Glutamatergic neuron (in vitro differentiated cells): ENCODE results near the gene PRSS37. TPM values are rescaled to one million over a fixed set of nuclear protein-coding genes. Genes with fewer than 3 reads are reported as not detected.

Experiments
- DNase-seq: peaks from one replicate; pipeline ENCODE4 v3.0.0; 2022
- H3K27ac Mint-ChIP-seq: one replicate; pipeline ENCODE4 v1.8.0; 2020; ENCODE audit warnings: mild to moderate bottlenecking, mixed read lengths, inconsistent platforms; ENCODE audit not compliant: unreplicated experiment
- H3K27me3 Mint-ChIP-seq: one replicate; pipeline ENCODE4 v1.8.0; 2020; ENCODE audit warnings: mild to moderate bottlenecking, moderate library complexity, mixed read lengths, inconsistent platforms; ENCODE audit not compliant: unreplicated experiment
- H3K36me3 Mint-ChIP-seq: one replicate; pipeline ENCODE4 v1.8.0; 2020; ENCODE audit warnings: mild to moderate bottlenecking, mixed read lengths, inconsistent platforms; ENCODE audit not compliant: unreplicated experiment
- H3K4me1 Mint-ChIP-seq: one replicate; pipeline ENCODE4 v1.8.0; 2020; ENCODE audit warnings: mild to moderate bottlenecking, low read depth, mixed read lengths, inconsistent platforms; ENCODE audit not compliant: unreplicated experiment
- H3K4me3 Mint-ChIP-seq: one replicate; pipeline ENCODE4 v1.8.0; 2020; ENCODE audit warnings: mild to moderate bottlenecking, mixed read lengths, inconsistent platforms; ENCODE audit not compliant: unreplicated experiment
- H3K9me3 Mint-ChIP-seq: one replicate; pipeline ENCODE4 v1.8.0; 2020; ENCODE audit warnings: mild to moderate bottlenecking, moderate library complexity, mixed read lengths, inconsistent platforms; ENCODE audit not compliant: unreplicated experiment
- total RNA-seq: library from RNA; stranded (reverse); fragmentation: NEBNext Ultra II Directional; extraction: Animal tissue kit (Norgen Biotek cat#: 25700); gene quantifications from one replicate; pipeline ENCODE4 v1.2.1, GENCODE V29; 2021; ENCODE audit not compliant: unreplicated experiment
- TF ChIP-seq, protein P1 (sequence below): fragments of 200-600 bp; sonication (generic); IDR thresholded peaks from one replicate; pipeline ENCODE4 v1.5.0; 2021; ENCODE audit not compliant: partially characterized antibody, unreplicated experiment

PRSS37 gene
- total RNA-seq, 1 donor from 2014 or later = not detected

DNA sequence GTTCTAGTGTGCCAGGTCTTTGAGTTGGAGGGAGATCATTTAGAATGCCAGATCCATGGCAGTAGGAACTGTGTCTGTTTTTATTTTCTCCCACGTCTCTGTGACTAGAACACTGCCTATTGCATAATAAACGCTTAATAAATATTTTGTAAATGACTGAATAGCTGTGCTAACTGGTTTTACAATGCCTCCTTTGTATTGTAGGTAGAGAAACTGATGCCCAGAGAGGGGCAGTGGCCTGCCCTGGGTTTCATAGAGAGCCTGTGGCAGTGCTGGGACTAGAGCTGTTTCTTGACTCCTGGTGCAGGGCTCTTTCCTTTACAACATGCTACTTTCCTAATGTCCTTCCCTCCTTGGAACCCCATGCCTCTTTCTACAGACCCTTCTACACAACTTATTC, 48.8 kb downstream of the PRSS37 start:
- Mint-ChIP-seq H3K27me3 (no peaks in the 10 kb centered on the region), H3K9me3 (no peaks in the 10 kb centered on the region), H3K36me3 (no peaks in the 10 kb centered on the region), H3K4me3 (no peak overlapping the region), H3K4me1 (no peaks in the 10 kb centered on the region), H3K27ac (no peak overlapping the region)
- no peak for DNase-seq
- TF ChIP-seq, protein P1, sequence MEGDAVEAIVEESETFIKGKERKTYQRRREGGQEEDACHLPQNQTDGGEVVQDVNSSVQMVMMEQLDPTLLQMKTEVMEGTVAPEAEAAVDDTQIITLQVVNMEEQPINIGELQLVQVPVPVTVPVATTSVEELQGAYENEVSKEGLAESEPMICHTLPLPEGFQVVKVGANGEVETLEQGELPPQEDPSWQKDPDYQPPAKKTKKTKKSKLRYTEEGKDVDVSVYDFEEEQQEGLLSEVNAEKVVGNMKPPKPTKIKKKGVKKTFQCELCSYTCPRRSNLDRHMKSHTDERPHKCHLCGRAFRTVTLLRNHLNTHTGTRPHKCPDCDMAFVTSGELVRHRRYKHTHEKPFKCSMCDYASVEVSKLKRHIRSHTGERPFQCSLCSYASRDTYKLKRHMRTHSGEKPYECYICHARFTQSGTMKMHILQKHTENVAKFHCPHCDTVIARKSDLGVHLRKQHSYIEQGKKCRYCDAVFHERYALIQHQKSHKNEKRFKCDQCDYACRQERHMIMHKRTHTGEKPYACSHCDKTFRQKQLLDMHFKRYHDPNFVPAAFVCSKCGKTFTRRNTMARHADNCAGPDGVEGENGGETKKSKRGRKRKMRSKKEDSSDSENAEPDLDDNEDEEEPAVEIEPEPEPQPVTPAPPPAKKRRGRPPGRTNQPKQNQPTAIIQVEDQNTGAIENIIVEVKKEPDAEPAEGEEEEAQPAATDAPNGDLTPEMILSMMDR = no peak

DNA sequence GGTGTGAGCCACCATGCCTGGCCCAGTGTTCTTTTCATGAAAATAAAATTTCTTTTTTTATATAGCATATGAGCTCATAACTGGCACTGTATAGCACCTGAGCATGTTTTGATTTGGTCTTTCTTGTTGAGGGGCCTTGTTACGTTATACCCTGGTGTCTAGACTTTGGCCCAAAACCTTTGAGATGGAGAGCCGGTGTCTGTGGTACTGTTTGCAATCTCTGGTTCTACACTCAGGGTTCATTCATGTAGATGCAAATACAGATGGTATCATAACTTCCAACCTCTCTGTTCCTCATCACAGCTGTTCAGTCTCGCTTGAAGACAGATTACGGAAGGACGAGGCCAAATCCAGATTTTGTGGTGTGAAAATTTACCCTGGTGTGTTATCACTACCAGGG, 51.4 kb downstream of the PRSS37 start, which contains the start of gene TAS2R5:
Gene TAS2R5 (plus strand): TSS at position 301 of the 400 bp plus-strand sequence. CDS start 145 bp downstream, outside the sequence.
- Mint-ChIP-seq H3K36me3 (no peaks in the 10 kb centered on the region), H3K4me3 (no peak within 1 kb of the TSS), H3K9me3 (no peaks in the 10 kb centered on the region), H3K4me1 (peaks cover 2% of the 10 kb centered on the region), H3K27ac (no peak within 1 kb of the TSS), H3K27me3 (no peaks in the 10 kb centered on the region)
- TF ChIP-seq, protein P1 = no peak
- no peak for DNase-seq

DNA sequence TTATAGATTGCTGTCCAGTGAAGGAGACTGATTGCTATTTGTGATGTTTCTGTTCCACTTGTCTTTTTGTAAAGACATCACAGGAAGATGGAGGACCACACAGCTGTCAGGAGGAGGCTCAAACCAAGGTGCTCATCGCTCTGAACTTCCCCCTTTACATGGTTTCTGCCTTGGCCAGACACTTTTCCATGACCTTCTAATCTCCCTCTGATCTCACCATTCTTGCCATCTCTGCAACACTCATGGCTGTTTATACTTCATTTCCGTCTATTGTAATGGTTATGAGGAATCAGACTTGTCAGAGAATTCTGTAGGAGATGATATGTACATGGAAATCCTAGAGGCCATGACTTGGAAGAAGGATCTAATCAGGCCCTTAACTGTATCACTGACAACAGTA, 53.0 kb downstream of the PRSS37 start:
- Mint-ChIP-seq H3K4me1 (peaks cover 2% of the 10 kb centered on the region), H3K27me3 (no peaks in the 10 kb centered on the region), H3K9me3 (no peaks in the 10 kb centered on the region), H3K36me3 (no peaks in the 10 kb centered on the region), H3K4me3 (no peak overlapping the region), H3K27ac (no peak overlapping the region)
- DNase-seq = no peak
- TF ChIP-seq, protein P1 = no peak

Other genes starting within 250 kb of the PRSS37 start
- gene DENND11, start 139.3 kb downstream of the PRSS37 start, total RNA-seq = 9.5 TPM
- gene WEE2, start 133.1 kb downstream of the PRSS37 start, total RNA-seq = not detected
- 123 TPM for gene SSBP1, start 103.1 kb downstream of the PRSS37 start, total RNA-seq
- gene TAS2R3, start 77.4 kb downstream of the PRSS37 start, total RNA-seq = 1.6 TPM
- 1.0 TPM for gene TAS2R4, start 64.8 kb downstream of the PRSS37 start, total RNA-seq
- gene TAS2R5, start 51.3 kb downstream of the PRSS37 start, total RNA-seq = 1.3 TPM
- gene OR9A4, start 74.9 kb upstream of the PRSS37 start, total RNA-seq = not detected
- gene CLEC5A, start 105.5 kb upstream of the PRSS37 start, total RNA-seq = not detected
- gene TAS2R38, start 132.3 kb upstream of the PRSS37 start, total RNA-seq = not detected
- 0.05 TPM for gene MGAM, start 154.4 kb upstream of the PRSS37 start, total RNA-seq